ENCODE results near the gene SLC25A20. TPM values are rescaled to one million over a fixed set of nuclear protein-coding genes. Genes with fewer than 3 reads are reported as not detected.
"Not testable (repeated sequence)": the region's sequence is repeated elsewhere in the genome, so short reads cannot be mapped to it uniquely, and the experiment has no call there.

Gene SLC25A20
- polyA plus RNA-seq, 4 donors = 17.9 to 20.6 (median 19.1) TPM

DNA sequence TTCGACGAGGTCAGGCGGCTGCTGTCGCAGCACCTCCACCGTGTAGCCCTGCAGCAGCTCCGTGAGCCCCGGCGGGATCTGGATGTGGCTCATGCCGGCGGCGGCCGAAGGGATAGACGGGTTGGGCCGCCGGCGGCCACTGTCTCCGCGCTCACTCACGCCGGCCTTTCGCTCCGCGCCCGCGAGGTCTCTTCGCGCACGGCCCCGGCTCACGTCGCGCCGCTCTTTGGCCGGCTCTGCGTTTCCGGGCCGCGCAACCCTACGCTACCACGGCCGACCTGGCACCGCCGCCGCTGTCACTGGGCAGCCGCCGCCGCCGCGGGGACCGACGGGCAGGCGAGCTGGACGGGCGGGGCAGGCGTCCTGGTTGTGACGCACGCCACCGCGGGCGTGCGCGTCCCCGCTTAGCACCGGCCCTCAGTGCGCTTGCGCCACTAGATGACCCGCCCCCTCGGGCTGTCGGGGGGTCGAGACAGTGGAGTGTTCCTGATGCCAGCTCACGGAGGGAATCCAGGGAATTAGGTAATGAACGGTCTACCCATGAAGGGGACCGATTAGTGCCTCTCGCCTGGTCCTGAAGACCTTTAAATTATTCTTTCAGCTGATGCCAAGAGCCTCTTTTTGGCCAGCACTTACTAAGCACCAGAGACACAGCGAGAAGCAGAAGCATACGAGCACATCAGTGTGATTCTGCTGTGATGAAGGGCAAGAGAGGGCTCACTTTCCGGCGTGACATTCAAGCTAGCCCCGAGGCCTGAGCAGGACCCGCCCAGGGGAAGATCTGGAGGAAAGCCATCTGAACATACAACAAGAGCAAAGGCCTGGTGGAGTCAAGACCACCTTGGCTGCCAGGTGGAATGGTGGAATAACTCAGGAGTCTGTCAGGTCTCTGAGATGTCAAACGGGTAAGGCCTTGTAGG, 50.9 kb downstream of the SLC25A20 start, which contains the start of gene PRKAR2A:
Gene PRKAR2A, minus strand, starts transcription at position 371 of the 920 bp plus-strand sequence. Its CDS starts 278 bp downstream, at position 93.
- peak; percentile 76 to 87 (median 82) for DNase-seq (ENCODE audit: low read depth in 4 of 4, low spot score in 3 of 4)

DNA sequence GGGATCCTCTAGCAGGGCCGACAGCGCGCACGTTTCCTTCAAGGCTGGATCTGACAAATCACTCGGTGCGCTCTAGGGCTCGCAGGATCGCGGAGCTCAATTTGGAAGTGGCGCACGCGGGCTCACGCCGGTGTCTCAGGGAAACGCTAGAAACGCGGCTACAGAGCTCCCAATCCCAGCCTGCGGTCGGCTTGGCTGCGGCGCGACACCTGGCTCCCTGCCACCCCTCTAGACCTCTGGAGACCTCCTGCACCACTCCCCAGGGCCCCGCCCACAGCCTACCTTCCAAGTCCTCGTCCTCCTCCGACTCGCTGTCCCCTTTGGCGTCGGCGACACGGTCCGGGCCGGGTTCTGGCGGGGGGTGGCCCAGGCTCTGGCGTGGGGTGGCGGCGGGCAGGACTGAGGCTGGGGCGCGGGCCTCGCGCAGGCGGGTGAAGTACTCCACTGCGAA, 51.6 kb downstream of the SLC25A20 start:
- peak in 3 of 4 donors; percentile 40 to 50 (median 44) for DNase-seq (ENCODE audit: low read depth in 4 of 4, low spot score in 3 of 4)

DNA sequence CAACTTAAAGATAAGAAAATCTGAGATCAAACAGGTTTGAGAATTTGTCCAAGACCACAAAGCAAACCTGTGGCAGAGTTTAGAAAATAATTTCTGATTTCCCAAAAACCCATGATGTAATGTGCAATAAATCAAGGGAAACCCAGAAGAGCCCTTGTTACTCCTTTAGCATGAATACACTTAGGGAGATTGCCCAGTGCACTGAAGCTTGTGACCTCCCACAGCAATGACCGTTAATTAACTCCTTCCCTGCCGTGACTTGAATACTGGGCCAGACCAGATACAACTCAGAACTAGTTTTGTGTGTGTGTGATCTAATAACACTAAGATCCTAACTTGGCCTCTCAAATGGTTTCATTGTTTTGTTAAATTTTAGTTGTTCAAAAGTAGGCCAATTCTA, 53.5 kb downstream of the SLC25A20 start:
- DNase-seq (ENCODE audit: low read depth in 4 of 4, low spot score in 3 of 4) = no peak

DNA sequence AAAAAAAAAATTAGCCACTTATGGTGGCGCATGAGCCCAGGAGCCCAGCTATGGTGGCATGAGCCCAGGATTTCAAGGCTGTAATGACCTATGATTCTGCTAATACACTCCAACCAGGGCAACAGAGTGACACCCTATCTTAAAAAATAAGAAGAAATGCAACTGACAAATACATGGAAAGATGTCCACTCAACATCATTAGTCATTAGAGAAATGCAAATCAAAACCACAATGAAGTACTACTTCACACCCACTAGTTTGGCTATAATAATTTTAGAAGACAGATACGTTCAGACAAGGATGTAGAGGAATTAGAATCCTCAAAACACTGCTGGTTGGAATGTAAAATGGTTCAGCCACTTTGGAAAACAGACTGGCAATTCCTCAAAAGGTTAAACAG, 61.5 kb downstream of the SLC25A20 start:
- no peak for DNase-seq (ENCODE audit: low read depth in 4 of 4, low spot score in 3 of 4)

DNA sequence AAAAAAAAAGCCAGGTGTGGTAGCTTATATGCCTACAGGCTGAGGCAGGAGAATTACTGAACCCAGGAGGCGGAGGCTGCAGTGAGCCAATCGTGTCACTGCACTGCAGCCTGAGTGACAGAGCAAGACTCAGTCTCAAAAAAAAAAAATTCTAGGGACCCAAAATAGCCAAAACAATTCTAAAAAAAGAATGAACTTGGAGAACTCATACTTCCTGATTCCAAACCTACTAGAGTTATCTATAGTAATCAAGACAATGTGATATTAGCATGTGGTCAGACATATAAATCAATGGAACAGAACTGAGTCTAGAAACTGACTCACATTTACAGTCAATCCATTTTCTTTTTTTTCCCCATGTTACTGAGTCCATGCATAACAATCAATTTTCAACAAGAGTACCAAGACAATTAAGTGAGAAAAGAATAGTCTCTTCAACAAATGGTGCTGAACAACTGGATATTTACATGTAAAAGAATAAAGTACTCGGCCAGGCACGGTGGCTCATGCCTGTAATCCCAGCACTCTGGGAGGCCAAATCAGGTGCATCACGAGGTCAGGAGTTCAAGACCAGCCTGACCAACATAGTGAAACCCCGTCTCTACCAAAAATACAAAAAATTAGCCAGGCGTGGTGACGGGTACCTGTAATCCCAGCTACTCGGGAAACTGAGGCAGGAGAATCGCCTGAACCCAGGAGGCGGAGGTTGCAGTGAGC, 62.9 kb downstream of the SLC25A20 start:
- DNase-seq (ENCODE audit: low read depth in 4 of 4, low spot score in 3 of 4) = no peak

DNA sequence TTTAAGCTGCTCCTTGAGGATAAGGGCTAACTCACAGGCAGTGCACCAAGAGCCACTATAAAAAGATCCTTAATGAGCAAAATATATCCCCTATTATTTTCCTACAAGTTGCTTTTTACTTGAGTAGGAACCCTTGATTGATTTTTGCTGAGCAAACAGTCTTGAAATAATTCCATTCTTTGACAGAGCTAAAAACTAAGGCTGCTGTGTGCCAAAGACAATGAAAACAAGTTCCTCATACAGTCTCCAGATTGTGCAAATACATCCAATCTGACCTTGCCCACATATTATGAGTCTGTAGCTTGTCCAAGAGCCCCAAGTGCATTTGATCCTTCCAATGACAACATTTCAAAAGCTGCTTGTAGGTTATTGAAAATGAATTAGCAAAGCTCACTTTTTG, 66.0 kb downstream of the SLC25A20 start:
- no peak for DNase-seq (ENCODE audit: low read depth in 4 of 4, low spot score in 3 of 4)

DNA sequence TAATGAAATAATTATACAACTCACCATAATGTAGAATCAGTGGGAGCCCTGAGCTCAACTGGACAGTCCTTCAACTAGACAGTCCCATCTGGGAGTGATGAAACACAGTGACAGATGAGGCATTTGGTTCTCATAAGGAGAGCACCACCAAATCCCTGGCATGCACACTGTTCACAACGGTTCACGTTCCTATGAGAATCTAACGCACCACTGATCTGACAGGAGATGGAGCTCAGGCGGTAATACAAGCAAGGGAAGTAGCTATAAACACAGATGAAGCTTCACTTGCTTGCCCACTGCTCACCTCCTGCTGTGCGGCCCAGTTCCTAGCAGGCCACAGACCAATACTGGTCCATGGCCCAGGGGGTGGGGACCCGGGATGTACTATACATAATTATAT, 68.0 kb downstream of the SLC25A20 start:
- DNase-seq (ENCODE audit: low read depth in 4 of 4, low spot score in 3 of 4) = no peak

DNA sequence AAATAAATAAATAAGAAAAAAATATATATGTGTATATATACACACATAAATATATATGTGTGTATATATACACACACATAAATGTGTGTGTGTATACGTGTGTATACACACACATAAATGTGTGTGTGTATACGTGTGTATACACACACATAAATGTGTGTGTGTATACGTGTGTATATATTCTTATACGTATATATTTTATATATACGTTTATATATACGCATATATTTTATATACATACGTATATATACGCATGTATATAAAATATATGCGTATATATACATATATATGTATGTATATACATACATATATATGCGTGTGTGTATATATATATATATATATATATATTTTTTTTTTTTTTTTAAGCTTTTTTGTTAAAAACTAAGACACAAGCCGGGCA, 69.2 kb downstream of the SLC25A20 start:
- not testable (repeated sequence) for DNase-seq (ENCODE audit: low read depth in 4 of 4, low spot score in 3 of 4)

DNA sequence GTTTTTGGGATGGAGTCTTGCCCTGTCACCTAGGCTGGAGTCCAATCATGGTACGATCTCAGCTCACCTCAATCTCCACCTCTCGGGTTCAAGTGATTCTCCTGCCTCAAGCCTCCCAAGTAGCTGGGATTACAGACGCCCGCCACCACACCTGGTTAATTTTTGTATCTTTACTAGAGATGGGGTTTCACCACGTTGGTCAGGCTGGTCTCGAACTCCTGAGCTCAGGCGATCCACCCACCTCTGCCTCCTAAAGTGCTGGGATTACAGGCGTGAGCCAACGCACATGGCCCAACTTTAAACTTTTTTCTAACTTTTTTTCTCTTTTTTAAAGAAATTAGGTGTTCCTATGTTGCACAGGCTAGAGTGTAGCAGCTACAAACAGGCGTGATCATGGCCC, 70.8 kb downstream of the SLC25A20 start:
- not testable (repeated sequence) for DNase-seq (ENCODE audit: low read depth in 4 of 4, low spot score in 3 of 4)

DNA sequence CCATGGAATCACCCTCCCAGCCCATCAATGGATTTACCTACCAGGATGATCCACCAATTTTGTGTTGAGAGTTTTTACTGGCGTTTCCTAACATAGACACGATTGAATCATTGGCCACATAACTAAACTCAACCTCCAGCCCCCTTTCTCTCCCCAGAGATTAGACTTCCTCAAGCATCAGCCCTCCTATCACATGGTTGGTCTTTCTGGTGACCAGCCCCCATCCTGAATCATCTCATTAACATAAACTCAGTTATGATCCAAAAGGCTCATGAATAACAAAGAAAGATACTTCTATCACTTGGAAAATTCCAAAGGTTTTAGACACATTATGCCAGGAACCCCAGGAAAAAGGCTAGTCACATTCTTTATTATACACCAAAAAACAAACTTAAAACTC, 72.2 kb downstream of the SLC25A20 start:
- no peak for DNase-seq (ENCODE audit: low read depth in 4 of 4, low spot score in 3 of 4)

DNA sequence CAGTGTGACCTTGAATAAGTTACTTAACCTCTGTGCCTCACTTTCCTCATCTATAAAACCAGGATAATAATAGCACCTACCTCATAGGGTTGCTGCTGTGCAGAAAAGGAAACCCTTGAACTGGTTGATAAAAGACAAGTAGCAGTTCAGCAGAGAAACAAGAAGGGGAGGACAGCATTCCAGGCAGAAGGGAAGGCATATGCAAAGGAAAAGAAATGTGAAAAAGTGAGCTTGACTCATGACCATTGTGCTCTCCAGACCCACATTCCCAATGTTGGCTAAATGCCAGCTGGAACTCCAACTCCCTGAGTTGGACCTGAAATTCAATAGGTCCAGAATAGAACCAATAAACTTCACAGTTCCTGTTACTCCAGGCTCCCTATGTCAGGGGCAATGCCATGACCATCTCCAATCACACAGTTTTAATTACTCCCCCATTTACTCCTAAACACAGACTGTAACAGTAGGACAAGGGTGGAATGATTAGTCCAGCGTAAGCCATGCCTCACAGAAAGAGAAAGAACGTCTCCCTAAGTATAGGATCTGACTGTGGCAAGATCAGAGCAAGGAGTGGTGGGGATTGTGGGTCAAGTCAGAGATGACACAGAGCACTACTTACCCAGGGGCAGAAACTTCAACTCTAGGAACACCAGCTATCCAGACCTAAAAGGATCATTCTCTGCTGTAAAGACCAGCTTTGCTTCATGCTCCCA, 77.9 kb downstream of the SLC25A20 start:
- no peak for DNase-seq (ENCODE audit: low read depth in 4 of 4, low spot score in 3 of 4)

DNA sequence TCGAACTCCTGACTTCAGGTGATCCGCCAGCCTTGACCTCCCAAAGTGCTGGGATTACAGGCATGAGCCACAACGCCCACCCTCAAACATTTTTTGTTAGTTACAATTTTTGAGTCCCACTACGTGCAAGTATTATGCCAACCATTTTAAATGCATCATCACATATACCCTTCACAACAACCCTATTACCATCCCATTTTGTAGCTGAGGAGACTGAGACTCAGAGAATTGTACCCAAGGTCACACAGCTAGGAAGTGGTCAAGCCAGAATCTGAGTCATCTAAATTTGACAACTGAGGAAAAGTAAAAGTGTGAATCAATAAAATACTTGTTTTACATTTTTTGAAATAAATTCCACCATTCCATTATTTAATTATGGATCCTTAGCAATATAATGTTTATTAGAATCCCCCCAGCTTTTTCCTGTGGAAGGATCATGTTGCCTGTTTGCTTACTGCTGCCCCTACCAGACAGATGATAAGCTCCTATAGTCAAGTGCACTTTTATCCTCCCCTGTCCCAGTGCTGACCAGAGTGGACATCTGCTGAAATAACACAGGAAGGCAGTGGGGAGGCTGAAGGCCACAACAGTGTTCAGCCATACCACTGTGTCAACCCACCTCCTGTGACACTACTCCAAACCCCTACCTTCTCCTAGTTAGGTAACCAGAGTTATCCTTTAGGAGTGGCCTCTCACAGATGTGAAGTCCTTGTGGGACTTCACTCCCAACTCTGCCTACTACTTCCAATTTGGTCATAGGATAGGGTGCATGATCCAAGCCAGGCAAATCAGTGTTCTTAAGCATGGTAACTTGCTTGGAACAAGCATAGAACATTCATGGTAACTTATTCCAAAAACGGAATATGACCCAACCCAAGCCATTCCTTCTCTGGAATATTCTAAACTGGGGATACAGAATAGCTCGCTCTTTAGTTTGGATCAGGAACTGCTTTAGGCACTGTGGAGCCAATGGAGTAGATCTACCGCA, 79.2 kb downstream of the SLC25A20 start:
- DNase-seq (ENCODE audit: low read depth in 4 of 4, low spot score in 3 of 4) = no peak

DNA sequence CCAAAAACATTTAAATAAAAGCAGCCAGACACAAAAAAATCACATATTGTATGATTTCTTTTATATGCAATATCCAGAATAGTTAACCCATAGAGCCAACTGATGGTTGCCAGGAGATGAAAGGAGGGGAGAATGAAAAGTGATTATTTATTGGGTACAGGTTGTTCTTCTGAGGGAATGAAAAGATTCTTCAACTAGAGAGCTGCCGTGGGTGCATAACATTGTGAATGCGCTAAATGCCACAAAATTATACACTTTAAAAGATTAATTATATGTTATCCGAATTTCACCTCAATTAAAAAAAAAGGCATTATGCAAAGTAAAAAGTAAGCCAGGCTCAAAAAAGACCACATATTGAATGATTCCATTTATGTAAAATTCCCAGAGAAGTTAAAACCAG, 87.2 kb downstream of the SLC25A20 start:
- DNase-seq (ENCODE audit: low read depth in 4 of 4, low spot score in 3 of 4) = no peak

Other genes starting within 250 kb of the SLC25A20 start
- gene CELSR3, start 236.0 kb downstream of the SLC25A20 start, polyA plus RNA-seq (ENCODE audit: insufficient read length in 4 of 4) = 1 to 10 TPM in 3 of 4 donors, under 1 TPM in 1; 0.96 to 1.4 (median 1.1) TPM
- gene NCKIPSD, start 213.0 kb downstream of the SLC25A20 start, polyA plus RNA-seq (ENCODE audit: insufficient read length in 4 of 4) = 10 to 100 TPM; 13.8 to 22.2 (median 18.0) TPM
- gene IP6K2, start 181.7 kb downstream of the SLC25A20 start, polyA plus RNA-seq (ENCODE audit: insufficient read length in 4 of 4) = 100 to 1,000 TPM; 183 to 280 (median 215) TPM
- 10 to 100 TPM; 38.5 to 46.2 (median 43.8) TPM for gene PRKAR2A, start 51.0 kb downstream of the SLC25A20 start, polyA plus RNA-seq (ENCODE audit: insufficient read length in 4 of 4)
- 10 to 100 TPM; 61.8 to 78.2 (median 68.3) TPM for gene ARIH2, start 20.0 kb upstream of the SLC25A20 start, polyA plus RNA-seq (ENCODE audit: insufficient read length in 4 of 4)
- 10 to 100 TPM; 38.2 to 56.2 (median 41.4) TPM for gene P4HTM, start 91.4 kb upstream of the SLC25A20 start, polyA plus RNA-seq (ENCODE audit: insufficient read length in 4 of 4)
- 100 to 1,000 TPM; 180 to 201 (median 191) TPM for gene WDR6, start 108.5 kb upstream of the SLC25A20 start, polyA plus RNA-seq (ENCODE audit: insufficient read length in 4 of 4)
- gene DALRD3, start 119.7 kb upstream of the SLC25A20 start, polyA plus RNA-seq (ENCODE audit: insufficient read length in 4 of 4) = 10 to 100 TPM; 68.5 to 79.5 (median 71.9) TPM
- gene NDUFAF3, start 123.2 kb upstream of the SLC25A20 start, polyA plus RNA-seq (ENCODE audit: insufficient read length in 4 of 4) = 10 to 100 TPM; 65.7 to 82.2 (median 71.2) TPM
- 100 to 1,000 TPM; 206 to 230 (median 208) TPM for gene IMPDH2, start 130.5 kb upstream of the SLC25A20 start, polyA plus RNA-seq (ENCODE audit: insufficient read length in 4 of 4)
- gene QRICH1, start 195.2 kb upstream of the SLC25A20 start, polyA plus RNA-seq (ENCODE audit: insufficient read length in 4 of 4) = 10 to 100 TPM; 76.8 to 90.3 (median 89.5) TPM
- 100 to 1,000 TPM; 275 to 317 (median 282) TPM for gene QARS1, start 205.9 kb upstream of the SLC25A20 start, polyA plus RNA-seq (ENCODE audit: insufficient read length in 4 of 4)
- gene USP19, start 221.9 kb upstream of the SLC25A20 start, polyA plus RNA-seq (ENCODE audit: insufficient read length in 4 of 4) = 10 to 100 TPM; 50.2 to 63.5 (median 57.6) TPM
- gene LAMB2, start 234.2 kb upstream of the SLC25A20 start, polyA plus RNA-seq (ENCODE audit: insufficient read length in 4 of 4) = 100 to 1,000 TPM; 359 to 408 (median 390) TPM

Measured in right renal pelvis (tissue), 4 donors.